GM19328 (cell line): ENCODE measurements around the gene RIPPLY3.

Source experiments
- ATAC-seq: cut with Tn5 transposase; IDR thresholded peaks from one replicate; pipeline ENCODE4 v1.9.1; 2021; ENCODE audit warnings: mild to moderate bottlenecking, moderate library complexity; ENCODE audit not compliant: unreplicated experiment

Gene RIPPLY3, protein sequence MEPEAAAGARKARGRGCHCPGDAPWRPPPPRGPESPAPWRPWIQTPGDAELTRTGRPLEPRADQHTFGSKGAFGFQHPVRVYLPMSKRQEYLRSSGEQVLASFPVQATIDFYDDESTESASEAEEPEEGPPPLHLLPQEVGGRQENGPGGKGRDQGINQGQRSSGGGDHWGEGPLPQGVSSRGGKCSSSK

DNA sequence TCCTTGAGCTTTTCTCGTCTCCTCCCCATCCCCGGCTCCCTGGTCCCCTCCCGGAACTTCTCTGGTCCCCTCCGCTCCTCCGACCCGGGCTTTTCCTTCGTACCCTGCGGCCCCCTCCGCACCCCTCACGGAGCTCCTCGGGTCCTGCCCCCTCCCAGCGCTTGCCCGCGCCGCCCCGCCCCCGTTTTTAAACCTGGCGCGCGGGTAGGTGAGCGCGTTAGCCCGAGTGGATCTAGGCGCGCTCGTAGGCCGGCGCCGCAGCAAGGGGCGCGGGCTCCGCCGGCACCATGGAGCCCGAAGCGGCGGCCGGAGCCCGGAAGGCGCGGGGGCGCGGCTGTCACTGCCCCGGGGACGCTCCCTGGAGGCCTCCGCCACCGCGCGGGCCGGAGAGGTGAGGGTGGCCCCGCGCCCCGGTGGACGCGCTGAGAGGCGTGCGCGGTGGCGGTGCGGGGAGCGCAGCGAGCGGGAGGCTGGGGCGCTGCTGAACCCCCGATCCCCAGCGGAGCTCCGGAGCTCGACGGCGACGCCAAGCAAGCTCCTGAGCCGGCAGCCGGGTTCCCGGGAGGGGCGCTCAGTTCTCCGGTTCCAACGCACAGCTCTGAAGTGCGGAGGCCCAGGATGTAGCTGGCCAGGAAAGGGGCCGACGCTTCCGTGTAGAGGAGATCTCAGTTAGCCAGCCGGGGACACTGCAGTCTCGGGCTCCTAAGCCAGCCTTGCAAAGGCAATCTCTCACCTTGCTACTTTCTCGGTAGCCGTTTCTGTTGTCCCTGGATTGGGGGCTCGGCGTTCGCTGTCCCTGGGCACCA, at the start of gene RIPPLY3:
RIPPLY3 (plus strand) TSS at position 217 of the 806 bp plus-strand sequence; CDS start at position 288, 71 bp downstream.
- no peak for ATAC-seq

DNA sequence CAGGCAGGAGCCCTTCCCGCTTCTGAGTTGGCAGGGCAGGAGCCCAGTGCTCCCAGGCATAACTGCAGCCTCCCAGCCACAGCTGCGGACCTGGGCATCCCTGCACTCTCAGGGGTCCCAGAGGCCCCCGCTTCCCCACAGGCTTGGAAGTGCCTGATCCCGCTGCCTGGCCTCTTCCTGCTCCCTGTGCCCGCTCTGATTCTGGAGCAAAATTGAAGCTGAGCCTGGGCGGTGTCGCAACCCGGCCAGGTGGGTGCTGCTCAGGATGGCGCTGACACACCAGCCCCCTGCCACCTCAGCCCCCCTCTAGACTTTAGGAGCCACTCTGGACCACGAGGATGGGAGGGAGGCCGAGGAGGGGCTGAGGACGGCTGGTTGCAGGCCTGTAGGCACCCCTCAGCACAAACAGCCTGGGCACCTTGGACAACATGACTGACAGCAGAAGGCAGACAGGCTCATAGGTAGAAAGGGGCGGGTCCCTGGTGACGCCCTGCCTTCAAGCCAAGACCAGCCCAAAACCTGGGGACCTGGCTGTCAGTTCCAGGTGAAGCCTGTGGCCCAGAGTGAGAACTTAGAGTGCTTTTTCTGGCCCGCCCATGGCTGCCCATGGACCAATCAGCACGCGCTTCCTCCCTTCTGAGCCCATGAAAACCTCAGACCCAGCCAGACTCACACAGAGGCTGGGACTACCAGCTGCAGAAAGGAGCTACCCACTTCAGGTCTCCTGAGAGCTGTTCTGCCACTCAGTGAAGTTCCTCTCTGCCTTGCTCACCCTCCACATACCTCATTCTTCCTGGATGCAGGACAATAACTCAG, 47.3 kb upstream of the RIPPLY3 start:
- ATAC-seq, result no peak

DNA sequence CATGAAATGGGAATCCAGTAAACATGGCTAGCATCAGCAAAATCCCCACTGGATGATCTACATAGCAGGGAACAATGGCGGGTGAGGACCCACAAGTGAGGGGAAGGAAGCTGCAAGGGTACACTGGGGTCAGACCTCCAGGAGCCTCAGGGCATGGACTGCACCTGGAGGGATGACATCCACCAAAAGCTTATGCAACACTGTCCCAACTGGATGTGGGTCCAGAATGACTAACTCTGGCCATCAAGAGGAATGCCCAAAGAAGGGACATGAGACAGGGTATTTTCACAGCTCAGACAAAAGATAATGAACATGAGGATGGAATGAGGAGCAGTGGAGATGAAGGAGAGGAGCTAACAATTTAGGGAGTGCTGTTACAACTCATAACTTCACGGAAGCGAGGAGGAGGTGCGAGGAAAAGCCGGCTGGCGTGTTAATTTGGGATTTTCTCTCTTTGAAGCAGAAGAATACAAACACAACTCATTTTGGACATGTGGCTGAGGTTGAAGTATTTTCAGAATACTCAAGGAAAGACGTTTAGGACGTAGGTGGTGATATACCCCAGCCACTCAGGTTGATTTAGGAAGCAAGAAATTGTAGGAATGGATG, 45.7 kb upstream of the RIPPLY3 start:
- no peak for ATAC-seq

DNA sequence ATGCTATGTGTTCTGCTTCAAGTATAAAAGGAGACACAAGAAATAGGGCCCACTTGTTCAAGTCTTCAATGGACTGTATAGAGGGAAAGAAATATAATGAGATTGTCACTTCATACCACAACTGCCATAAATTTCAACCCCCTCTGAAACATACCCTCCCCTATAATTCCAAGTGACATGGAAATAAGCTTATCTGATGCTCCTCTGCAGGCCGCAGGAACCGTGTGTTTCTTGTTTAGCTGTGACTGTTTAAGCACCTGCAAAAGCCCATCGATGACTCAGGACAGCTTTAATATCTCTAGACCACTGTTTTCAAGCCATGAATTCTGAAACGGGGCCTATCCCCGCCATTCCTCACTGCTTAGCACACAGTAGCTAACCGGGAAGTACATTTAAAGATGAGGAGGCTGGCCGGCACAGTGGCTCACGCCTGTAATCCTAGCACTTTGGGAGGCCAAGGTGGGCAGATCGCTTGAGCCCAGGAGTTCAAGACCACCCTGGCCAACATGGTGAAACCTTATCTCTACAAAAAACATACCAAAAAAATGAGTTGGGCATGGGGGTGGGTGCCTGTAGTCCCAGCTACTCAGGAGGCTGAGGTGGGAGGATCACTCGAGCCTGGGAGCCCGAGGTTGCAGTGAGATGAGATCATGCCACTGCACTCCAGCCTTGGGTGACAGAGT, 44.3 kb upstream of the RIPPLY3 start:
- no peak for ATAC-seq

DNA sequence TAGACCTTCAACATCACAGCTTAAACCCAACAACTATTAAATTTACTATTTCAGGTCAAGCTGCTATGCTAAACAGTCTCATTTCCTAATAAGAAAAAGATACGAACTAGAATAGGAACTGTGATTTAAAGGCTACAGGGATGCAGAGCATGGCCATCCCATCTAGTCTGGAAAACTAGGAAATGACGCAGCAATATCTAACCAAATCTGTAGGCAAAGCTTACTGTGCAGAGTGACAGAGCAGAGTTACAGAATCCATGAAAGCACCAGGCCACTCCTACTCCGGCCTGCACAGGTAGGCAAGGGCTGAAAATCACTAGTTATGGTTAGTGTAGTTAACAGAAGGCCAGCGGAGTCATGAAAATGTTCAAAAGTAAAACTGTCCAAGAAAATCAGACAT, 42.1 kb upstream of the RIPPLY3 start:
- ATAC-seq, result no peak

DNA sequence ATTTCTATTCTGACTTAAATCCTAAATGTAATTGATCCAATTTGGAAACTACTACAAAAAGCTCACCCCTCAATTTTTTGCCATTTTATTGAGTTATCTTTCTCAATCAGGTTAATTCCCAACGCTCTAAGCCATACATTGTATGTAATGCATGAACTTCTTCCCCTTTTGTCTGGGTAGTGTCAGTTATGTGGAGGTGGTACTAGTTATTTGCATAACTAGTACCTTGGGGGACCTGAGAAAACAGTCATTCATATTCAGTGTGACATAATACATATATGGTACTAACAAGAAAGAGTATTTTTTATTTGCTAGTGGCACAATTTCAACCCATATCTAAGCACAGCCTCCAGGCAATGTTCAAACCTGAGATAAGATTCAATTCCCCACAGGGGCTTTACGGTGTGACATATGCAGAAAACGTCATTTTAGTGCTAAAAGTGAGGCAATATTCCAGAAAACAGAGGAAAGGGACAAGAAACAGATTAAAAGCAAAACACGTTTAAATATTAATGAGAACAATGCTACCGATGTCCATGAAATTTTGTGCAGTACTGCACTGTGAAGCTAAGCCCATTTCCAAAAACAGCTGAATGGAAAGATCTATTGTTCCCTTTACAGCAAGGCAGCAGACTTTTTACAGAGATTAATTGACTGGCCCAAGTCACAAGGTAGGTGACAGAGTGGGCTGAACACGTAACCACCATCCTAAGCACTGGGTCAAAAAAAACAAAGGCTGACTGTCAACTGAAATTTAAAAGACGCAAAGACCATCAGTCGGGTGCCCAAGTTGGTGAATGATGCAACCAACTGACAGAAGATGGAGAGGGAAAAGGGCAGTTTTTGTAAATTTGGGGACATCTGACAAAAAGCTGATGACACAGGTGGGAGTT, 41.4 kb upstream of the RIPPLY3 start:
- no peak for ATAC-seq

DNA sequence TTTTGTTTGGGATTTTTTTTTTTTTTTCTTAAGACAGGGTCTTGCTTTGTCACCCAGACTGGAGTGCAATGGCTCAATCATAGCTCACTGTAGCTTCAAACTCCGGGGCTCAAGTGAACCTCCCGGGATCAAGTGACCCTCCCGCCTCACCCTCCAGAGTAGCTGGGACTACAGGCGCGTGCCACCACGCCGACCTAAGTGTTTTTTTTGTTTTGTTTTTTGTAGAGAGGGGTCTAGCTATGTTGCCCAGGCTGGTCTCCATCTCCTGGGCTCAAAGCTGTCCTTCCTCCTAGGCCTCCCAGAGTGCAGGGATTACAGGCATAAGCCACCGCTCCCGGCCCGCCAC, 40.8 kb upstream of the RIPPLY3 start:
- peak; percentile 9 for ATAC-seq

DNA sequence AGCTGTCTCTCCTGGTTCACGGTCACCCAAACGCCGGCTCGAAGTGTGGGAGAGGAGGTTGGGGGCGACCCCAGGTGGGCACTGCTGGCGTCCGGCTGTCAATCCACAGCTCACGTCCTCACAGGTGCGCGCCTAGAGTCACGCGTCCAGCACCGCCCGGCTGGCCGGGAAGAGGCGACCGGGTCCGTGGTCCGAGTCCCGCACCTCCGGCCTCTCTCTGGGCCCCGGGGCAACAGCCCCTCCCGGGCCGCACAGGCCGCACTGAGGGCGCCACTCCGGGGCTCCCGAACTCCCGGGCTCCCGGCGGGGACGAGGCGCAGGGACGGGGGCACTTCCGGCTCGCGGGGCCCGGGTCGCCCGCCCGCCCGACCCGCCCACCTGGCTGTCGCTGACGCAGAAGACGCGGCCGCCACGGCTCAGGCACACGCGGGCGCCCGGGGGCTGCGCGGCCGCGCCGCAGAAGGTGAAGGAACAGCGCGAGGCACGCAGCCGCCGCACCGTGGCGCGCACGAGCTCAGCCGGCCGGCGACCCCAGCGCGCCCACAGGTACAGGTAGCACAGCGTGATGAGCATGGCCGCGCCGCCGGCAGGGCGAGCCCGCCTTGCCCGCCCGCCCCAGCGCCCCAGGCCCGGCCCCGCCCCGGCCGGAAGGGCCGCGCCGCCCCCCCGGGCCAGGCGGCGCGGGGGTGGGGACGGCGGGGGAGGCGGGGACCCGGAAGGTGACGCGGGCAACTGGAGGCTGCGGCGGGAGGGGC, 40.3 kb upstream of the RIPPLY3 start, which contains the start of gene HLCS:
HLCS (minus strand) TSS at position 604 of the 755 bp plus-strand sequence; CDS start at position 573, 31 bp downstream.
- peak; percentile 75 for ATAC-seq

DNA sequence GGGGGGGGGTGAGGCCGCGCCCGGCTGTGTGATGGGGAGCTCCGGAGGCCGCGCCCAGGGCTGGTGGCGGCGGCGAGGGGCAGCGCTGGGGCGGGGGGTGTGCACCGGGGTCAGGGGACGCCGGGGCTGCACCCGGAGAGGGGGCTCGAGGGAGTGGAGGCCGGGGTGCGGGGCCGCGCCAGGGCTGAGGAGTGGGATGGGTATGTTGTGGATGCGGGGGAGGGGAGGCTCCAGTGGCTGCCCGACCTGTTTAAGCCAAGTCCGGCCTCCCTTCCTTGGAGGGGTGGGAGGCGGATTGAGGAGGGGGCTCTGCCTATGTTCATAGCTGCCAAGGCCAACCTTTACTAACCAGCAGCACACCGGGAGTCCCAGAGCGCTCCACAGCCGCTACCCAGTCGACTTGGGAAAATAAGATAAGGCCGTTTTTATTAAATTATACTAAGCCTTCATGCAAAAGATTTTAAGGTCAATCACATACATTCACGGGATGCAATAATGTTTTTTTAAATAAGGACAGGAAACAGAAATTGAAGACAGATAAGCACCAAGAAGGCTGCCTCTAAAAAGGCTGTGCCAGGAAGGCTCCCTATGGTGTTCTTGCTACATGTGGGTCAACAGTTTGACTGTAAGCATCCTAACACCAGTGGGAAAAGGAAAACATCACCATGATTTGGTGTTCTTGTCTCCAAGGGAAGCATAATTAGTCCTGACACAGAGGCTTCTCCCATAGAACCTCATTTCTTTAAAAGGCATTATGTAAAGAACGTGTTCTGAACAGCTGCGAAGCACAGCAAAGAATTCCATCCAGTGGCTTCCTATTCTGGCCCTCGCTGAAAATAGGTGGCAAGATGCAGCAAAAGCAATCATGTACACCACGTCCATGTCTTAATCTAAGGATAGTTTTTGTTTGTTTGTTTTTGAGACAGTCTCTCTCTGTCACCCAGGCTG, 39.4 kb upstream of the RIPPLY3 start:
- no peak for ATAC-seq

DNA sequence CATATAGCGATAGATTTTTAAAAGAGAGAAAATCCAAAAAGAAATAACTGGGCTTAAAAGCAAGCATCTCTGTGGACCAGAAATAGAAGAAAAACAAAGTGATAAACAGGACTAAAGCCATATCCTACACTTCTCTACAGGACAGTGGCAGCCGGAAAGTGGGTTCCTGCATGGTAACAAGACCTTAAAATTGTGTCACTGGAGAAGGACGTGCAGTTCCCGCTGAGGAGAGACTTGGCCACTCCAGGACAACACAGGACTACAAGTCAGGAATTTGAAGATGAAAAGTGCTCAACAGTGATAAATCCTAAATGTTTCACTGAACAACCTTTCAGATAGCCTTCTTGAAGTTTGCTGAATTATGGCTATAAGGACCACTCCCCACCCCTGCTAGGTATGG, 38.1 kb upstream of the RIPPLY3 start:
- no peak for ATAC-seq

DNA sequence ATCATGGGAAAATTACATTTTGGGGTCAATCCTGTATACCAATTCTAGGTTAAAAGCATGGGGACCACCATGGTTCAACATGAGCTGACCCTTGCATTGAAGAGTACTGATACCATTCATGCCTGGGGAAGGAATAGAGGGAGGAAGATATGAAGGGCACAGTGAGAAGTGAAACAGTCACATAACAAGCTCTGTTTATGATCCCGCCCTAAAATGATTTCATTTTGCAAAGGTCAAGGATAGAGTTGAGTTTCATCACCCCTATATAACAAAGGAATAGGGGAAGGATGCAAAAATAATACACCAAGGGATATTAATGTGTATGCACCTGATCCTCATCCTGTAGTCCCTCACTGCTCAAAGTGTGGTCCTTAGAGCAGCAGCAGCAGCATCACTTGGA, 37.5 kb upstream of the RIPPLY3 start:
- no peak for ATAC-seq

DNA sequence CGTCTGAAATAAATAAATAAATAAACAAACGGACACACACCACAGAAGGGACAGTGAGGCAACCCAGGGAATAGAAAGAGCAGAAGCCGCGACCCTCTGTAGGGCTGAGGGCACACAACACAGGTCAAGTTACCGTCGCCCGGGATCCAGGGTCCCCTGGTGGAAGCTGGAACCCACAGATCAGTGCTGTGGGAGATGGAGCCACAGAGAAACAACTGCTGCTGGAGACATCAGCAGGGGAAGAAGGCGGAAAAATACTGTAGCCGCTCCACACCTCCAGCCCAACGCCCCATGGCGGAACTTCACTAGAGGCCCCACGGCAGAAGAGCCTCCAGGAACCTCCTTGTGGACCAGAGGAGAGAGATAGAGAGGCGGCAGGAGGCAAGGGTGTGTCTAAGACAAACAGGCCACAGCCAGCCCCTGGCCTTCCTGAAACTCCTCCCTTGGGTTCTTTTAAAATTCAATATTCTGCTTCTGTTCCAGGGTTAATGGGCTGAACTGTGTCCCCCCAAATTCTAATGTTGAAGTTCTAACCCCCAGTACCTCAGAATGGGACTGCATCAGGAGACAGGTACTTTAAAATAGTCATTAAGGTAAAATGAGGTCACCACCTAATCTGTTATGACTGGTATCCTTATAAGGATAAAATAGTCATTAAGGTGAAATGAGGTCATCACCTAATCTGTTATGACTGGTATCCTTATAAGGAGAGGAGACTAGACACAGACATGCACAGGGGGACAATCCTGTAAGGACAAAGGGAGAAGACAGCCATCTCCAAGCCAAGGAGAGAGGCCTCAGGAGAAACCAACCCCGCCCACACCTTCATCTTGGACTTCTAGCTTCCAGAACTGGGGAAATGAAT, 32.3 kb upstream of the RIPPLY3 start:
- no peak for ATAC-seq

DNA sequence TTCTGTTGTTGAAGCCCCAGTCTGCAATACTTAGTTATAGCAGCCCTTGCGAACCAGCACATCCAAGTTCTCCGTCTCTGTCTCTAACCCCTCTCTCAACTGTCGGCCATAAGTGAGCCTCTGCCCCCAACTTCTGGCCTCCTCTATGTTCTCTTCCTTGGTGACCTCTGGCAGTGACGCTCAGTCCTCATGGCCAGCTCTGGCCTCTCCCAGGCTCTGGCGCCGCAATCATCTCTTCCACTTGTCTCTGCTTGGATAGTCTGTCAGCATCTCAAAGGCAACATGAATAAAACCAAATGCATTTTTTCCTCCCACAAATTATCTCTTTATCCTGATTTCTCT, 31.7 kb upstream of the RIPPLY3 start:
- no peak for ATAC-seq

DNA sequence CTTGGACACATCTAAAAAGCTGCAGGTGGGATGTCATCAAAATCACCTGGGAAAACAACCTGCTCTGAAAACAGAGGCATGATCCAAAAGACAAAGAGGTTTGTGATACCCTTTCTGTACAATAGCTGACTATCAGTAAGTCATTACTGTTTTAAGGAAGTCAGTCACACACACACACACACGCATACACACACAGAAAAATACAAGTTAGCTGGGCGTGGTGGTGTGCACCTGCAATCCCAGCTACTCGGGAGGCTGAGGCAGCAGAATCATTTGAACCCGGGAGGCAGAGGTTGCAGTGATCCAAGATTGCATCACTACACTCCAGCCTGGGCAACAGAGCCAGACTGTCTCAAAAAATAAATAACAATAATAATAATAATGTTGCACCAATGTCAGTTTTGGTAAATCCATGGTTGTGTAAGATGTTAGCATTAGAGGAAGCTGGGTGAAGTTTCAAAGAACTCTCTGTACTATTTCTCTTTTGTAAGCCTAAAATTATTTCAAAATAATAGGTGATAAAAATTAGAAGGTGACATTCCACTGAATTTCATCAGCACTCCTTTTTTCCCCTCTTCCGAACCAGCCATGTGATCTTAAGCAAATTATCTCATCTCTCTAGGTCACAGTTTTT, 30.2 kb upstream of the RIPPLY3 start:
- ATAC-seq, result no peak

DNA sequence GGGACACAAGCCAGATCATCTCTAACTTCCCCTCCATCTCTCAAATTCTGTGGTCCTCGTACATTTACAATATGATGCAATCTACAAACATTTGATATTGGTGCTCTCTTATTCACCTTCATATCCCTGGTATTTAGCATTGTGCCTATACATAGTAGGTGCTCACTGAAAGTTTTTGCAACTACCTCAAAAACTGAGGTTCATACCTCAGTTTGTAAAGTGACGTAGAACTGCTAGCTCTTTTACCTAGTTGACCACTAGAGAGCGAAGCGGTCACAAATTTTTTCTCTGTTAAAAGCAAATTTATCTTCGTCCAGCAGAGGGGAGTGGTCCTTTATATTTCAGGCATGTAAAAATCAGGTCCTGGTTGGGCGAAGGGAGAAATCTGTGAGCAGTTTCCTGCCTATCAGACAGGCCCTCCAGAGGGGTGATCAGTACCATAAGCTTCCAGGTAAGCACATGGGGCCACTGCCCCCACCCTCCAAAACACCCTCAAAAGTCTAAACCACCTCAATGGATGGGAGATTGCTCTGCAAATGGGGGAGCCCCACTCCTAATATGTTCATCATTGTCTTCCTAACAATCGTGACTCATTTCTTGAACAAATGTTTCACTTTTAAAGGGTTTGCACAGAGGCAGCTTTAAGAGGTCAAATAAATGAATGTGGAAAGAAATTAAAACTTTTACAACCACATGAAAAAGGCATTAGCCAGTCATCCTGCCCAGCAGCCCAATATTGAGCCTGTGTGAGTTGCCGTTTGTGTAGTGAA, 29.4 kb upstream of the RIPPLY3 start:
- ATAC-seq, result peak; percentile 55
